Smooth muscle cell of the brain vasculature (primary cell): Measurements from ENCODE around the gene ST3GAL2.
A peak's percentile ranks its signal among the peaks of the same experiment; 100 is the strongest.

Source experiments
- DNase-seq: peaks from one replicate; pipeline ENCODE4 v3.0.0-alpha.2; 2012; ENCODE audit warnings: low read depth, low spot score

Gene ST3GAL2

GRCh38 chr16:70437582-70438557, 1.0 kb downstream of the ST3GAL2 start:
- no peak for DNase-seq

GRCh38 chr16:70437017-70437581, 1.8 kb downstream of the ST3GAL2 start:
- peak; percentile 78 for DNase-seq

GRCh38 chr16:70434484-70435260, 4.2 kb downstream of the ST3GAL2 start:
- no peak for DNase-seq

GRCh38 chr16:70433458-70434103, 5.3 kb downstream of the ST3GAL2 start:
- DNase-seq = no peak

GRCh38 chr16:70432723-70433457, 6.0 kb downstream of the ST3GAL2 start:
- no peak for DNase-seq

- no peak for DNase-seq
Observed at GRCh38 chr16:70432356-70432722, 6.6 kb downstream of the ST3GAL2 start.

- no peak for DNase-seq
Observed at GRCh38 chr16:70430667-70431536, 8.0 kb downstream of the ST3GAL2 start.

GRCh38 chr16:70429888-70430666, 8.8 kb downstream of the ST3GAL2 start:
- no peak for DNase-seq

GRCh38 chr16:70428178-70428998, 10.5 kb downstream of the ST3GAL2 start:
- DNase-seq = peak; percentile 67

- no peak for DNase-seq
Observed at GRCh38 chr16:70427786-70428177, 11.1 kb downstream of the ST3GAL2 start.

- DNase-seq = no peak
Observed at GRCh38 chr16:70422543-70422942, 16.4 kb downstream of the ST3GAL2 start.

- no peak for DNase-seq
Observed at GRCh38 chr16:70421473-70422311, 17.2 kb downstream of the ST3GAL2 start.

- no peak for DNase-seq
Observed at GRCh38 chr16:70421014-70421413, 17.9 kb downstream of the ST3GAL2 start.

- DNase-seq = no peak
Observed at GRCh38 chr16:70419384-70420327, 19.2 kb downstream of the ST3GAL2 start.

- DNase-seq = no peak
Observed at GRCh38 chr16:70418993-70419318, 19.9 kb downstream of the ST3GAL2 start.

GRCh38 chr16:70418274-70418992, 20.5 kb downstream of the ST3GAL2 start:
- DNase-seq = no peak
